ENCODE data around the gene RC3H1. TPM values are rescaled to one million over a fixed set of nuclear protein-coding genes. Genes with fewer than 3 reads are reported as not detected.
"Not testable (repeated sequence)": the region's sequence is repeated elsewhere in the genome, so short reads cannot be mapped to it uniquely, and the experiment has no call there.

Gene RC3H1
- 18.9 and 19.6 TPM in 2 replicates for total RNA-seq (2014; rRNA removed; shearing (Covaris generic))

DNA sequence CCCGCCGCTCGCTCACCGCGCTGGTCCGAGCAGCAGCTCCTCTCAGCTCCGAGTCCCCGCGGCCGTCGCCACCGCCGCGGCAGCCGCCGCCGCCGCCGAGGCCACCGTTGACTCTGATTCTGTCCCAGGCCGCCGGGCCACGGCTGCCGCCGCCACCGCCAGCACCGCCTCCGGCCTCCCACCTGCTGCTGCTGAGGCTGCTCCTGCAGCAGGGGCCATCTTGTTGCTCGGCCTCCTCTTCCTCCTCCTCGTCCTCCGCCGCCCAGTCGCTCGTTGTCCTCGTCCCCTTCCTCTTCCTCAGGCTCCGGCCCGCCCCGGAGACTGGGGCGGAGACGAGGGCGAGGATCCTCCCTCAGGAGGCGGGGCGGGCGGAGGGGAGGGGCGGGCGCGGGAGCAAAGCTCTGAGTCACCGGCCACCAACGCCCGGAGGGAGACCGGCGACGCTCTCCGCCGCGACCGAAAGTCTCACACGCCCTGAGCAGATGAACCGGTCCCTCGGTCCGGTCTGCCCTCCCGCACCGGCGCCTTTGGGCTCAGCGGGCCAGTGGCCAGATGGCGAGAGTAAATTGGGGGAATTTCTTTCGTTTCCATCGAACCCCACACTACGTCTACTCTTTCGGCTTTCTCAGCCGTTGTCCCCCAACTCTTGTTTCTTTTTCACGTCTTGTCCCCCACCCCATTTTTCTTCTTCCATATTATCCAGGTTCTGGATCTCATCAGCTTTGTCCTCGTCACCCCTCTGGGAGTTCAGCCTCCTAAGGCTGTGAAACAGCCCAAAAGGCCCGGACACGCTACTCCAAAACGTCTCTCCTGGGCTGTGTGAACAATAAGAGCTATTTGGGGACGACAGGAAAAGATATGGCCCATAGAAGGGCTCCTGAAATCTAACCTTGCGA is at the start of gene RC3H1:
Gene RC3H1, minus strand, starts transcription at position 278 of the 896 bp plus-strand sequence. CDS start 29,372 bp downstream, outside the sequence.
- no peaks in the 10 kb centered on the region for H3K27me3 ChIP-seq (ENCODE audit: control insufficient read depth, insufficient read depth, low read length)
- H3K36me3 ChIP-seq (replicated peaks; ENCODE audit: control insufficient read depth, insufficient read depth, low read length): no peaks in the 10 kb centered on the region; the same call in 1 of the 2 replicates
- peak; percentile 94 for DNase-seq
- peak within 1 kb of the TSS; percentile 95 for H3K4me3 ChIP-seq (ENCODE audit: insufficient read depth, low read depth, low read length)

DNA sequence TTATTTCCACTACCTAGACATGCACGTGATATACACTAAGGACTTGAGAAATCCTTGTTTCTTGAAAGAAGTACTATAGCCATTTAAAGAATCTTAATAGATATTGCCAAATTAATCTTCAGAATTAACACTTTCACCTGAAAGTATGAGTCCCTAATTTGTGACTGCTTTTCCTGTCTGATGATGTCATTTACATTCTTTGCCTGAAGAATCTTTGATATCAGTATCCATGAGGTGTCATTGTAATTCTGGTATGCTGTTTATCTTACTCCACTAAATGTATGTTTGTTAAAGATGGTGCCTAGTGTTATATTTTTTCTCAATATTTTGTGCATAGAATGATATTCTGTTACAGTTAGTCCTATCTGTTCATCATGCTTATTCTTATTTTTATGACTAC is 48.5 kb upstream of the RC3H1 start:
- no peaks in the 10 kb centered on the region for H3K36me3 ChIP-seq (replicated peaks; ENCODE audit: control insufficient read depth, insufficient read depth, low read length)
- DNase-seq: no peak
- H3K4me3 ChIP-seq (ENCODE audit: insufficient read depth, low read depth, low read length): no peak overlapping the region
- H3K27me3 ChIP-seq (ENCODE audit: control insufficient read depth, insufficient read depth, low read length): no peaks in the 10 kb centered on the region

GRCh38 chr1:174068000-174068399 is 45.8 kb upstream of the RC3H1 start:
- H3K27me3 ChIP-seq (ENCODE audit: control insufficient read depth, insufficient read depth, low read length): no peaks in the 10 kb centered on the region
- DNase-seq: no peak
- no peak overlapping the region for H3K4me3 ChIP-seq (ENCODE audit: insufficient read depth, low read depth, low read length)
- H3K36me3 ChIP-seq (replicated peaks; ENCODE audit: control insufficient read depth, insufficient read depth, low read length): no peaks in the 10 kb centered on the region

GRCh38 chr1:174060090-174060489 is 37.9 kb upstream of the RC3H1 start:
- no peaks in the 10 kb centered on the region for H3K27me3 ChIP-seq (ENCODE audit: control insufficient read depth, insufficient read depth, low read length)
- no peak for DNase-seq
- no peak overlapping the region for H3K4me3 ChIP-seq (ENCODE audit: insufficient read depth, low read depth, low read length)
- H3K36me3 ChIP-seq (replicated peaks; ENCODE audit: control insufficient read depth, insufficient read depth, low read length): no peaks in the 10 kb centered on the region

- no peak for DNase-seq
- no peaks in the 10 kb centered on the region for H3K27me3 ChIP-seq (ENCODE audit: control insufficient read depth, insufficient read depth, low read length)
- no peaks in the 10 kb centered on the region for H3K36me3 ChIP-seq (replicated peaks; ENCODE audit: control insufficient read depth, insufficient read depth, low read length)
- no peak overlapping the region for H3K4me3 ChIP-seq (ENCODE audit: insufficient read depth, low read depth, low read length)
These were observed 36.5 kb upstream of the RC3H1 start for GRCh38 chr1:174058624-174059023.

GRCh38 chr1:174056609-174057008 is 34.5 kb upstream of the RC3H1 start:
- H3K27me3 ChIP-seq (ENCODE audit: control insufficient read depth, insufficient read depth, low read length); H3K36me3 ChIP-seq (replicated peaks; ENCODE audit: control insufficient read depth, insufficient read depth, low read length); H3K4me3 ChIP-seq (ENCODE audit: insufficient read depth, low read depth, low read length); DNase-seq: not testable (repeated sequence)

DNA sequence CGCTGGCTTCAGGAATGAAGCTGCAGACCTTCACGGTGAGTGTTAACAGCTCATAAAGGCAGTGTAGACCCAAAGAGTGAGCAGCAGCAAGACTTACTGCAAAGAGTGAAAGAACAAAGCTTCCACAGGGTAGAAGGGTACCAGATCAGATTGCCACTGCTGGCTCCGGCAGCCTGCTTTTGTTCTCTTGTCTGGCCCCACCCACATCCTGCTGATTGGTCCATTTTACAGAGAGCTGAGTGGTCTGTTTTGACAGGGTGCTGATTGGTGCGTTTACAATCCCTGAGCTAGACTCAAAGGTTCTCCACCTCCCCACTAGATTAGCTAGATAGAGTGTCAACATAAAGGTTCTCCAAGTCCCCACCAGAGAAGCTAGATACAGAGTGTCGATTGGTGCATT is 33.6 kb upstream of the RC3H1 start:
- not testable (repeated sequence) for H3K36me3 ChIP-seq (replicated peaks; ENCODE audit: control insufficient read depth, insufficient read depth, low read length); DNase-seq; H3K27me3 ChIP-seq (ENCODE audit: control insufficient read depth, insufficient read depth, low read length); H3K4me3 ChIP-seq (ENCODE audit: insufficient read depth, low read depth, low read length)

- Histone ChIP-seq H3K36me3 (replicated peaks; ENCODE audit: control insufficient read depth, insufficient read depth, low read length) (no peaks in the 10 kb centered on the region), H3K4me3 (ENCODE audit: insufficient read depth, low read depth, low read length) (no peak overlapping the region), H3K27me3 (ENCODE audit: control insufficient read depth, insufficient read depth, low read length) (no peaks in the 10 kb centered on the region)
- no peak for DNase-seq
These were observed 31.7 kb upstream of the RC3H1 start for GRCh38 chr1:174053826-174054225.

DNA sequence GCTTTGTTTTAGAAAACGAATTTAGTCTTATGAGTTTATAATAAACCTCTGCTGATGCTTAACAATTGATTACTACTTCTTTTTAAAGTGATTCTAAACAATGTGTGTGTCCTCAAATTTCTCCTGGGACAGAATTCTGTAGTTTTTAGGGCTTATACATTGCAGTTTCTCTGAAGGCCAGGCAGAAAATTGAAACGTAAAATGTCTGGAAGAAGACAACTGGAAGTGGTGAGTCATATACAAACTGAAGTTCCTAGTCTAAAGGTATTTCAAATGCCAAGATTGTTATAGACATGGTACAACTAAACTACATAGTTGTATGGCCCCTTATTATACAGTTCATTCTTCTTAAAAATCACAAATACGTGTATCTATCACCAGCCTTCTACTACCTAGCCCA is 30.5 kb upstream of the RC3H1 start:
- no peaks in the 10 kb centered on the region for H3K36me3 ChIP-seq (replicated peaks; ENCODE audit: control insufficient read depth, insufficient read depth, low read length)
- DNase-seq: no peak
- no peaks in the 10 kb centered on the region for H3K27me3 ChIP-seq (ENCODE audit: control insufficient read depth, insufficient read depth, low read length)
- H3K4me3 ChIP-seq (ENCODE audit: insufficient read depth, low read depth, low read length): no peak overlapping the region

DNA sequence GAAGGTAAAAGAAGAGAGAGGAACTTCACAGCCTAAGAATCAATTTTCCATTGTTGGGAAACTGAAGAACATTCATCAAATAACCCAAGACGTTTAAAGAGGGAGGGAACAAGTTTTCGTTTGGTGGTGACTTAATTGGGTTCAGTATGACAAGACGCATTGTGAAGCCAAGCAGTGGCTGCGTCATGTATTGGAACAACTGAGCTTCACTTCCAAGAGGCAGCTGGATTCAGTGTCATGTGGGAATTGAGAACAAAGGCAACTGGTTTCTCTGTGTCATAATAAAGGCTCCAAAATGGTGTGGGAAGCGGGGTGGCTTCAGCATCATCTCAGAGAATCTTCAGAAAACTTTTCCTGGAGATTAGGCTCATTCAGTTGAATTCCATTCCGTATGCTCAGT is 29.8 kb upstream of the RC3H1 start:
- Histone ChIP-seq H3K36me3 (replicated peaks; ENCODE audit: control insufficient read depth, insufficient read depth, low read length) (no peaks in the 10 kb centered on the region), H3K27me3 (ENCODE audit: control insufficient read depth, insufficient read depth, low read length) (no peaks in the 10 kb centered on the region), H3K4me3 (ENCODE audit: insufficient read depth, low read depth, low read length) (no peak overlapping the region)
- DNase-seq: no peak

- Histone ChIP-seq H3K4me3 (ENCODE audit: insufficient read depth, low read depth, low read length) (no peak overlapping the region), H3K36me3 (replicated peaks; ENCODE audit: control insufficient read depth, insufficient read depth, low read length) (no peaks in the 10 kb centered on the region), H3K27me3 (ENCODE audit: control insufficient read depth, insufficient read depth, low read length) (no peaks in the 10 kb centered on the region)
- DNase-seq: no peak
These were observed 27.4 kb upstream of the RC3H1 start for GRCh38 chr1:174049514-174049913.

- DNase-seq: no peak
- no peaks in the 10 kb centered on the region for H3K27me3 ChIP-seq (ENCODE audit: control insufficient read depth, insufficient read depth, low read length)
- no peak overlapping the region for H3K4me3 ChIP-seq (ENCODE audit: insufficient read depth, low read depth, low read length)
- no peaks in the 10 kb centered on the region for H3K36me3 ChIP-seq (replicated peaks; ENCODE audit: control insufficient read depth, insufficient read depth, low read length)
These were observed 22.5 kb upstream of the RC3H1 start for GRCh38 chr1:174044418-174045222.

- H3K27me3 ChIP-seq (ENCODE audit: control insufficient read depth, insufficient read depth, low read length); H3K36me3 ChIP-seq (replicated peaks; ENCODE audit: control insufficient read depth, insufficient read depth, low read length); DNase-seq; H3K4me3 ChIP-seq (ENCODE audit: insufficient read depth, low read depth, low read length): not testable (repeated sequence)
These were observed 20.4 kb upstream of the RC3H1 start for GRCh38 chr1:174042509-174042908.

- Histone ChIP-seq H3K27me3 (ENCODE audit: control insufficient read depth, insufficient read depth, low read length) (no peaks in the 10 kb centered on the region), H3K4me3 (ENCODE audit: insufficient read depth, low read depth, low read length) (no peak overlapping the region), H3K36me3 (replicated peaks; ENCODE audit: control insufficient read depth, insufficient read depth, low read length) (no peaks in the 10 kb centered on the region)
- no peak for DNase-seq
These were observed 19.2 kb upstream of the RC3H1 start for GRCh38 chr1:174041369-174041768.

GRCh38 chr1:174040387-174040786 is 18.2 kb upstream of the RC3H1 start:
- H3K27me3 ChIP-seq (ENCODE audit: control insufficient read depth, insufficient read depth, low read length): no peaks in the 10 kb centered on the region
- H3K4me3 ChIP-seq (ENCODE audit: insufficient read depth, low read depth, low read length): no peak overlapping the region
- H3K36me3 ChIP-seq (replicated peaks; ENCODE audit: control insufficient read depth, insufficient read depth, low read length): no peaks in the 10 kb centered on the region
- no peak for DNase-seq

Measured in H7 (cell line).